ENCODE data around the gene DIPK1A.

Gene DIPK1A

DNA sequence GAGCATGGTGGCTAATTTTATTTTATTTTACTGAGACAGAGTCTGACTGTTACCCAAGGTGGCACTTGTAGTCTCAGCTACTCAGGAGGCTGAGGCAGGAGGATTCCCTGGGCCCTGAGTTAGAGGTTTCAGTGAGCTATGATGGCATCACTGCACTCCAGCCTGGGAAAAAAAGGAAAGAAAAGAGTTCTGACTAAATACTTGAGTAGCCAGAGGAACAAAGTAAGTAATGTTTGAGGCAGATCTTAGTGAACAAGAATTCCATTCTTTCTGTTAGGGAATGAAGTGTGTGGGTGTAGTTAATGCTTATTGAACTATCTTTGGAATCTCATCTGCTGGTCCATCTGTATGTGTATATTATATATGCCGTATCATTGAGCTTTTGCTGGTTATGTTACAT lies 163.3 kb downstream of the DIPK1A start:
- DNase-seq (ENCODE audit: low read depth): no peak

- DNase-seq (ENCODE audit: low read depth): no peak
Observed at GRCh38 chr1:92797297-92797696, 164.0 kb downstream of the DIPK1A start.

DNA sequence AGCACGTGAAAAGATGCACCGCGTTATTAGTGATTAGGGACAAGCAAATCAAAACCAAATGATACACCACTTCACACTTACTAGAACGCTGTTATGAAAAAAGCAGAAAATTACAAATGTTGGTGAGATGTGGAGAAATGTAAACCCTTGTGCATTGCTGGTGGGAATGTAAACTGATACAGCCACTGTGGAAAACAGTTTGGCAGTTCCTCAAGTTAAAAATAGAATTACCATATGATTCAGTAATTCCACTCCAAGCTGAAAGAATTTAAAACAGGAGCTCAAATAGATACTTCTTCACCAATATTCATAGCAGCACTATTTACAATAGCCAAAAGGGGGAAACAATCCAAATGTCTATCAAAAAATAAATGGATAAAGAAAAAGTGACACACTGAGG lies 166.1 kb downstream of the DIPK1A start:
- DNase-seq (ENCODE audit: low read depth): no peak

DNA sequence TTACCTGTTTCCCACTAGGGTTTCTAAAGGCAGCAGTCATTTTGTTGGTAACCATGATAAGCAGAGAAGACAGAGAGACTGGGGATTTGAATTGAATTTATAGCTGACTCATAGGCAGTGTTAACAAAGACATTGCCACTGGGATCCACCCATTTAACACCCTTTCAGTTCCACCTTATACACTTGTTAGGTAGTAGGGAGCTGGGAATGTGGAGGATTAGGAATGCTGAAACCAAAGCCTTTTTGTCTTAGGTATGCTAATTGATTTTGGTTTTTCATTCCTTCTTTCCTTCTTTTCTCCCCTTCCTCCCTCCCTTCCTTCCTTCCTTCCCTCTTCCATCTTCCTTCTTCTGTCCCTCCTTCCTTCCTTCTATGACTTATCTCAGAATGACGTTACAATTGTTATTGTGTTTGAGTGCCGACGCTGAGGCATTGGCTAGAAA lies 168.9 kb downstream of the DIPK1A start:
- no peak for DNase-seq (ENCODE audit: low read depth)

Data from HS-27A (cell line).